Fibroblast of pulmonary artery (primary cell): ENCODE data around the gene ADGRA3.

Experiments
- DNase-seq: peaks from one replicate; pipeline ENCODE4 v3.0.0-alpha.2; 2010; ENCODE audit warnings: low read depth
- H3K4me3 ChIP-seq: replicated peaks from 2 replicates; pipeline ENCODE4 v1.5.1; 2011; ENCODE audit warnings: low read depth, mild to moderate bottlenecking, control low read depth, low read length, moderate library complexity
- CTCF ChIP-seq: IDR thresholded peaks from 2 replicates; pipeline ENCODE4 v1.5.1; 2011; ENCODE audit warnings: mild to moderate bottlenecking, control low read depth, low read length, inconsistent platforms; ENCODE audit errors: missing control alignments

The ADGRA3 gene

GRCh38 chr4:22474636-22475310 is 41.1 kb downstream of the ADGRA3 start:
- DNase-seq = peak; percentile 66
- no peak overlapping the region for H3K4me3 ChIP-seq
- TF ChIP-seq CTCF = no peak

- peak; percentile 86 for DNase-seq
- no peak for TF ChIP-seq CTCF
- H3K4me3 ChIP-seq = no peak overlapping the region
These were observed 42.6 kb downstream of the ADGRA3 start for GRCh38 chr4:22473268-22473667.

GRCh38 chr4:22471999-22472461 is 43.8 kb downstream of the ADGRA3 start:
- no peak overlapping the region for H3K4me3 ChIP-seq

GRCh38 chr4:22471419-22471818 is 44.4 kb downstream of the ADGRA3 start:
- no peak overlapping the region for H3K4me3 ChIP-seq
- TF ChIP-seq CTCF = no peak
- no peak for DNase-seq

More at GRCh38 chr4:22471999-22472461, 43.8 kb downstream of the ADGRA3 start:
- peak; percentile 13 for DNase-seq
- TF ChIP-seq CTCF = no peak

DNA sequence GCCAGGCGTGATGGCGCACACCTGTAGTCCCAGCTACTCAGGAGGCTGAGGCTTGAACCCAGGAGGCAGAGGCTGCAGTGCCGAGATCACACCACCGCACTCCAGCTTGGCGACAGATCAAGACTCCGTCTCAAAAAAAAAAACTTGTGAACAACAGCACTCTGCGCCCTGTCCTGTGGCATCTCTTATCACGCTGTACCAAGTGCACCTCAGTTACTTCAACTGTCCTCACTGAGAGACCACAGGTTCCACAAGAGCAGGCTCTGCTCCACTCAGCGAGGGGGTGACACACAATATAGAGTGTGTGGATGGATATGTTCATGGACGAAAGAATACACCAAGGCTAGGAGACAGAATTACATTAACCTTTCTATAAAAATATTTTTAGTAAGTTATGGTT is 49.3 kb downstream of the ADGRA3 start:
- TF ChIP-seq CTCF = no peak
- DNase-seq = no peak
- no peak overlapping the region for H3K4me3 ChIP-seq

- H3K4me3 ChIP-seq = no peak overlapping the region
- no peak for DNase-seq
- TF ChIP-seq CTCF = no peak
These were observed 49.9 kb downstream of the ADGRA3 start for GRCh38 chr4:22465996-22466395.

GRCh38 chr4:22465349-22465748 is 50.5 kb downstream of the ADGRA3 start:
- no peak for DNase-seq
- H3K4me3 ChIP-seq = no peak overlapping the region
- TF ChIP-seq CTCF = no peak
